ENCODE results near the gene MMP27. TPM values are rescaled to one million over a fixed set of nuclear protein-coding genes. Genes with fewer than 3 reads are reported as not detected.

Gene MMP27
- total RNA-seq, 1 experiment from 2014 or later = not detected

- H4K20me1 ChIP-seq (ENCODE audit: insufficient read depth) = no peaks in the 10 kb centered on the region
- H3K27ac ChIP-seq (ENCODE audit: low read depth, low read length) = no peak overlapping the region
- H3K79me2 ChIP-seq (ENCODE audit: insufficient read depth, low read length) = no peaks in the 10 kb centered on the region
- peak; percentile 94 for ATAC-seq
- no peak overlapping the region for H3K9ac ChIP-seq (ENCODE audit: low read length)
- H3K9me2 ChIP-seq (ENCODE audit: insufficient read depth) = no peaks in the 10 kb centered on the region
- H3K4me1 ChIP-seq (ENCODE audit: control insufficient read depth in 1 of 2, insufficient read depth in 2 of 2, low read length in 2 of 2) = no peaks in the 10 kb centered on the region
- no TSS peak for BruUV-seq (replicated peaks)
- H3K9me3 ChIP-seq (ENCODE audit: control insufficient read depth in 1 of 2, insufficient read depth in 1 of 2, low read depth in 1 of 2, low read length in 2 of 2) = no peaks in the 10 kb centered on the region
- CTCF ChIA-PET = interaction anchor here (1.2 to 1.3 kb wide), 3 partner anchors 17 to 258 kb away, joined by 3 read pairs; no protein-coding TSS in a partner anchor
- intact Hi-C loops (cut with micrococcal nuclease) = no loop called here
- TF ChIP-seq ZBTB33 (IDR thresholded peaks at IDR 0.05; ENCODE audit: extremely low read depth, insufficient replicate concordance, low read length) = no peak
- TF ChIP-seq RAD21 (IDR thresholded peaks at IDR 0.05; ENCODE audit: low read depth) = peak; percentile 56
- no peak for TF ChIP-seq SRF (IDR thresholded peaks at IDR 0.05; ENCODE audit: low read depth)
- TF ChIP-seq REST (IDR thresholded peaks at IDR 0.05; ENCODE audit: low read depth) = no peak
- peak; percentile 16 to 47 (median 41); a peak in 4 of 6 replicates for TF ChIP-seq CTCF (IDR thresholded peaks at IDR 0.05 in 2 of 3, conservative IDR thresholded peaks at IDR 0.05 in 1 of 3; ENCODE audit: borderline replicate concordance in 1 of 3, insufficient read depth in 1 of 3, low read depth in 2 of 3, low read length in 2 of 3)
- TF ChIP-seq ELF1 (IDR thresholded peaks at IDR 0.05; ENCODE audit: borderline replicate concordance, low read depth) = no peak
- H3K4me2 ChIP-seq (ENCODE audit: low read length) = no peak overlapping the region
- DNase-seq (ENCODE audit: low read depth, low spot score) = peak; percentile 15
- H3K4me3 ChIP-seq (replicated peaks in 1 of 2; ENCODE audit: low read depth in 1 of 2, low read length in 2 of 2) = no peak overlapping the region
- H3K27me3 ChIP-seq (ENCODE audit: insufficient read depth, low read length) = no peaks in the 10 kb centered on the region
- no peaks in the 10 kb centered on the region for H3K36me3 ChIP-seq (ENCODE audit: control insufficient read depth in 1 of 2, insufficient read depth in 2 of 2, low read length in 2 of 2)
- RAD21 ChIA-PET (ENCODE audit: low non-redundant PET in 1 of 2, low total read pairs in 2 of 2, uncharacterized antibody in 2 of 2, unreplicated experiment in 2 of 2) = no interaction called here
- POLR2A ChIA-PET = no interaction called here
- no peak overlapping the region for H2AFZ ChIP-seq (ENCODE audit: low read depth, low read length, poor library complexity, severe bottlenecking)
These were observed 22.3 kb downstream of the MMP27 start for GRCh38 chr11:102683277-102683676.
